Caco-2 (cell line): ENCODE results near the gene KIF22. TPM values are rescaled to one million over a fixed set of nuclear protein-coding genes. Genes with fewer than 3 reads are reported as not detected.
A peak's percentile ranks its signal among the peaks of the same experiment; 100 is the strongest.

Experiments used
- BruUV-seq: library from RNA; stranded (reverse); fragments of 400-500 nt; replicated peaks from 2 replicates; lab custom pipeline; 2021; lab: Mats Ljungman, UMichigan
- CTCF ChIA-PET: fragments of 300-600 bp; sonication (Branson Sonifier 250); formaldehyde crosslinking; loops from one replicate; lab custom pipeline; 2022; ENCODE audit warnings: antibody characterized with exemption; lab: Charles Lee
- POLR2A ChIA-PET: fragments of 300-600 bp; sonication (Branson Sonifier 250); formaldehyde crosslinking; loops from one replicate; lab custom pipeline; 2022; ENCODE audit warnings: antibody characterized with exemption; lab: Charles Lee
- DNase-seq, 2 experiments: peaks; one replicate each; pipeline versions ENCODE4 v3.0.0 to v3.0.0-alpha.2; 2020 to 2022
- H3K27me3 ChIP-seq: replicated peaks from 2 replicates; pipeline ENCODE4 v1.6.0; 2011; ENCODE audit warnings: low read length; ENCODE audit not compliant: control insufficient read depth, insufficient read depth
- H3K36me3 ChIP-seq: 2 replicates; pipeline ENCODE4 v1.5.1; 2011; ENCODE audit warnings: low read length; ENCODE audit not compliant: control insufficient read depth, insufficient read depth
- H3K4me1 ChIP-seq: fragments of 250-450 bp; sonication (Bioruptor Pico); 2 replicates; pipeline ENCODE4 v1.5.1; 2020; ENCODE audit warnings: mild to moderate bottlenecking
- H3K4me3 ChIP-seq: 2 replicates; pipeline ENCODE4 v1.5.1; 2011; ENCODE audit warnings: low read depth, mild to moderate bottlenecking, control low read depth, low read length
- H3K9me3 ChIP-seq: fragments of 250-450 bp; sonication (Bioruptor Pico); 2 replicates; pipeline ENCODE4 v1.5.1; 2020; ENCODE audit warnings: mild to moderate bottlenecking, moderate library complexity
- H3K27ac Mint-ChIP-seq: one replicate; pipeline ENCODE4 v1.8.0; 2022; ENCODE audit warnings: mixed read lengths; ENCODE audit not compliant: unreplicated experiment
- H3K27me3 Mint-ChIP-seq: one replicate; pipeline ENCODE4 v1.8.0; 2022; ENCODE audit warnings: mixed read lengths; ENCODE audit not compliant: insufficient read depth, unreplicated experiment
- H3K36me3 Mint-ChIP-seq: one replicate; pipeline ENCODE4 v1.8.0; 2022; ENCODE audit warnings: mild to moderate bottlenecking, mixed read lengths; ENCODE audit not compliant: insufficient read depth, unreplicated experiment
- H3K4me1 Mint-ChIP-seq: one replicate; pipeline ENCODE4 v1.8.0; 2022; ENCODE audit warnings: low read depth, mixed read lengths; ENCODE audit not compliant: unreplicated experiment
- H3K4me3 Mint-ChIP-seq: one replicate; pipeline ENCODE4 v1.8.0; 2022; ENCODE audit warnings: mild to moderate bottlenecking, moderate library complexity, mixed read lengths; ENCODE audit not compliant: unreplicated experiment
- H3K9me3 Mint-ChIP-seq: one replicate; pipeline ENCODE4 v1.8.0; 2022; ENCODE audit warnings: mixed read lengths; ENCODE audit not compliant: unreplicated experiment
- intact Hi-C: fragments of 100-400 bp; cut with micrococcal nuclease; formaldehyde crosslinking; loops from one replicate; pipeline ENCODE4 v1.10.0; 2022; ENCODE audit not compliant: unreplicated experiment
- total RNA-seq: library from RNA; stranded (reverse); gene quantifications from 2 replicates; pipeline ENCODE4 v1.2.3, GENCODE V29; 2022
- TF ChIP-seq, protein P1 (sequence below), 2 experiments: fragments of 200-600 bp in 1 of 2; IDR thresholded peaks; 1 replicate in 1 of 2; 2 replicates in 1 of 2; pipeline versions ENCODE4 v1.5.1 to v1.8.0; 2011 to 2022; ENCODE audit warnings: antibody characterized with exemption in 1 of 2, control low read depth in 1 of 2, inconsistent platforms in 1 of 2, low read depth in 1 of 2, low read length in 1 of 2, mild to moderate bottlenecking in 1 of 2, moderate library complexity in 1 of 2; ENCODE audit not compliant: insufficient read depth in 1 of 2, severe bottlenecking in 1 of 2, unreplicated experiment in 1 of 2

Gene KIF22
- total RNA-seq, 1 experiment from 2014 or later, result 152 TPM

DNA sequence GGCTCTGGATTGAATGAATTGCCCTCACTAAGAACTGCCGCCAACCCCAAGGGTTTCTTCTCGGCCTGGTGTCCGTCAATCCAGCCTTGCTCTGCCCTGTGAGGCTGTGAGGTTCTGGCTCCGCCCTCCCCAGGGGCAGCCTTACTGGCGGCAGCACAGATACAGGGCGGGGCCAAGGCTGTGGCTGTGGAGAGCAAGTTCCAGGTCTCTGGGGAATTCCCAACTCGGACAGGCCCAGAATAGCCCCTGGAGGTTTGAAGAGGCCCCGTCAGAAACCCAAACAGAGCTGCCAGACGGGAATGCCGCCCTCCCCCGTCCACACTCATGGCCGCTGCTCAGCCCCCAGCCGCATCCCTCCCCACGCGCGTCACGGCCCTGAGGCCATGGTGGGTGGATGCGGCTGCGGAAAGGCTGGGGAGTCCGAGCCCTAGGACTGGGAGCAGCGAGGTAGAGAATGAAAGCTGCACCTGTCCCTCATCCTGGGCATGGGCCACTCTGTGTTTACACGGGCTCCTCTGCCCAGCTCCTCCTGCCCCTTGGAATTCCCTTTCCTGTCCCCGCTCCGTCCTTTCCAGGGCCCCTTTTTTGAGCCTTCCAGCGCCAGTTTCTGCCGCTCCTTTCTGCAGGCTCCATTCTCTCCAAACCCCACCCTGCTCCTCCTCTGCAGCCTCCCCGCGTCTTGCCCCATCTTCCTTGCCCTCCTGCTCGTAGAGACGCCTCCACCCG is 20.8 kb downstream of the KIF22 start:
- H3K27ac Mint-ChIP-seq, result peak overlapping the region; percentile 93
- peaks cover 37% of the 10 kb centered on the region for H3K4me1 Mint-ChIP-seq
- Histone ChIP-seq H3K27me3 (no peaks in the 10 kb centered on the region), H3K36me3 (peaks cover 7% of the 10 kb centered on the region; the same call in 1 of the 2 replicates), H3K4me1 (peaks cover 27% of the 10 kb centered on the region), H3K4me3 (peak overlapping the region; percentile 73), H3K9me3 (no peaks in the 10 kb centered on the region)
- intact Hi-C loops, result loop anchor here (10.0 kb wide), 1 partner anchor 183 kb away; the partner anchor contains the start of genes HIRIP3 and INO80E
- CTCF ChIA-PET, result interaction anchor here (0.7 to 1.6 kb wide), 2 partner anchors 18 to 37 kb away, joined by 3 to 5 read pairs; no protein-coding TSS in a partner anchor
- TF ChIP-seq, protein P1, sequence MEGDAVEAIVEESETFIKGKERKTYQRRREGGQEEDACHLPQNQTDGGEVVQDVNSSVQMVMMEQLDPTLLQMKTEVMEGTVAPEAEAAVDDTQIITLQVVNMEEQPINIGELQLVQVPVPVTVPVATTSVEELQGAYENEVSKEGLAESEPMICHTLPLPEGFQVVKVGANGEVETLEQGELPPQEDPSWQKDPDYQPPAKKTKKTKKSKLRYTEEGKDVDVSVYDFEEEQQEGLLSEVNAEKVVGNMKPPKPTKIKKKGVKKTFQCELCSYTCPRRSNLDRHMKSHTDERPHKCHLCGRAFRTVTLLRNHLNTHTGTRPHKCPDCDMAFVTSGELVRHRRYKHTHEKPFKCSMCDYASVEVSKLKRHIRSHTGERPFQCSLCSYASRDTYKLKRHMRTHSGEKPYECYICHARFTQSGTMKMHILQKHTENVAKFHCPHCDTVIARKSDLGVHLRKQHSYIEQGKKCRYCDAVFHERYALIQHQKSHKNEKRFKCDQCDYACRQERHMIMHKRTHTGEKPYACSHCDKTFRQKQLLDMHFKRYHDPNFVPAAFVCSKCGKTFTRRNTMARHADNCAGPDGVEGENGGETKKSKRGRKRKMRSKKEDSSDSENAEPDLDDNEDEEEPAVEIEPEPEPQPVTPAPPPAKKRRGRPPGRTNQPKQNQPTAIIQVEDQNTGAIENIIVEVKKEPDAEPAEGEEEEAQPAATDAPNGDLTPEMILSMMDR (IDR thresholded peaks at IDR 0.05; ENCODE audit: insufficient read depth in 1 of 2, low read depth in 1 of 2, low read length in 1 of 2, severe bottlenecking in 1 of 2, unreplicated experiment in 1 of 2), result no peak
- POLR2A ChIA-PET, result interaction anchor here (0.7 to 1.0 kb wide), 3 partner anchors 18 to 162 kb away, joined by 3 to 5 read pairs (median 3); partner anchors contain the start of genes KIF22 and TAOK2
- BruUV-seq, result no TSS peak
- peaks cover 62% of the 10 kb centered on the region for H3K36me3 Mint-ChIP-seq
- H3K9me3 Mint-ChIP-seq, result no peaks in the 10 kb centered on the region
- peak overlapping the region; percentile 94 for H3K4me3 Mint-ChIP-seq
- peak; percentile 96 for DNase-seq
- no peaks in the 10 kb centered on the region for H3K27me3 Mint-ChIP-seq

DNA sequence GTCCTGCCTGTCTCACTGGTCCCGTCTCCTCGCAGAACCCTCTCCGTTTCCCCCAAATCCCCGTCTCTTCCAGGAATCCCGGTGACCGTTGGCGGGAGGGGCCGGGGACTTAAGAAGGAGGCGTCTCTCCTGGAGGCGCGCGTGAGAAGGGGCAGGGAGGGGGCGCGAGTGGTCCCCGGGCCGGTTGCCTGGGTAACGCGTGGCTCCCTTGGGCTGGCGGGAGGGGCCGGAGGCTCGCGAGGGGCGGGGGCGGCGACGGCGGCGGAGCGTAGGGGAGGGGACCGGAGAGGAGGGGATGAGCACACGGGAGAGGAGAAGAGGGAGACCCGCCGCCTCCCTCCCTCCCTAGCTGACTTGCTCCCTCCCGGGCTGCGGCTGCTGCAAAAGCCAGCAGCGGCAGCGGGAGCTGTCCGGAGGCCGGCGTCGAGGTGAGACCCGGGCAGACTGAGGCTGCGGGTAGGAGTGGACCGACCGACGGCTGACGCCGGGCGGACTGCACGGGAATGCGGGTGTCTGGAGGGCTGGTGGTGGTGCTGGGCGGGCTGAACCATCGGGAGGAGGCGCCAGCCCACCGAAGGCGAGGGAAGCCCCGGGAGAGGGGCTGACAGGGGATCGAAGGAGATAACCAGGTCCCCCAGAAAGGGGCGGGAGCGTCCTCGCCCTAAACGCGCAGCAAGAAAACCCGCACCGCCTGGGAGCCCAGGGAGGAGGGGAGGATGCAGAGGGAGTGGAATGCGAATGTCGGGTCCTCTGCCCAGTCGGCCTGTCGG is 21.5 kb downstream of the KIF22 start, which contains the start of gene PRRT2:
TSS of gene PRRT2 (plus strand) at position 298 of the 770 bp plus-strand sequence. CDS start 862 bp downstream, outside the sequence.
- CTCF ChIA-PET, result interaction anchor here (0.7 to 1.6 kb wide), 2 partner anchors 17 to 36 kb away, joined by 3 to 5 read pairs; no protein-coding TSS in a partner anchor
- TF ChIP-seq, protein P1 (IDR thresholded peaks at IDR 0.05; ENCODE audit: insufficient read depth in 1 of 2, low read depth in 1 of 2, low read length in 1 of 2, severe bottlenecking in 1 of 2, unreplicated experiment in 1 of 2), result no peak
- intact Hi-C loops, result loop anchor here (10.0 kb wide), 1 partner anchor 183 kb away; the partner anchor contains the start of genes HIRIP3 and INO80E
- Mint-ChIP-seq H3K36me3 (peaks cover 68% of the 10 kb centered on the region), H3K27ac (peak within 1 kb of the TSS; percentile 93), H3K4me1 (peaks cover 37% of the 10 kb centered on the region), H3K27me3 (no peaks in the 10 kb centered on the region), H3K9me3 (no peaks in the 10 kb centered on the region), H3K4me3 (peak within 1 kb of the TSS; percentile 94)
- POLR2A ChIA-PET, result interaction anchor here (0.7 to 1.0 kb wide), 3 partner anchors 17 to 161 kb away, joined by 3 to 5 read pairs (median 3); partner anchors contain the start of genes KIF22 and TAOK2
- no peaks in the 10 kb centered on the region for H3K27me3 ChIP-seq
- H3K4me1 ChIP-seq, result peaks cover 27% of the 10 kb centered on the region
- H3K36me3 ChIP-seq, result peaks cover 7% of the 10 kb centered on the region; the same call in 1 of the 2 replicates
- peak; percentile 66 for DNase-seq
- H3K9me3 ChIP-seq, result no peaks in the 10 kb centered on the region
- peak within 1 kb of the TSS; percentile 73 for H3K4me3 ChIP-seq
- no TSS peak for BruUV-seq
